Renal cortex interstitium (tissue), 11 donors: ENCODE measurements around the gene UCHL1. TPM values are rescaled to one million over a fixed set of nuclear protein-coding genes. Genes with fewer than 3 reads are reported as not detected.

Experiments used
- DNase-seq, 11 donors: peaks; one replicate each; pipeline ENCODE4 v3.0.0-alpha.2; 2013; ENCODE audit warnings: low read depth in 9 of 11, low spot score in 4 of 11; ENCODE audit errors: extremely low read depth in 1 of 11
- polyA plus RNA-seq, 3 donors: library from polyadenylated mRNA; unstranded; fragments of 120-200 nt; gene quantifications; one replicate each; pipeline ENCODE4 v1.2.1, GENCODE V29; 2013; ENCODE audit not compliant: insufficient read length in 3 of 3

The UCHL1 gene
- polyA plus RNA-seq, 3 donors, result 99.0 to 107 (median 99.5) TPM

DNA sequence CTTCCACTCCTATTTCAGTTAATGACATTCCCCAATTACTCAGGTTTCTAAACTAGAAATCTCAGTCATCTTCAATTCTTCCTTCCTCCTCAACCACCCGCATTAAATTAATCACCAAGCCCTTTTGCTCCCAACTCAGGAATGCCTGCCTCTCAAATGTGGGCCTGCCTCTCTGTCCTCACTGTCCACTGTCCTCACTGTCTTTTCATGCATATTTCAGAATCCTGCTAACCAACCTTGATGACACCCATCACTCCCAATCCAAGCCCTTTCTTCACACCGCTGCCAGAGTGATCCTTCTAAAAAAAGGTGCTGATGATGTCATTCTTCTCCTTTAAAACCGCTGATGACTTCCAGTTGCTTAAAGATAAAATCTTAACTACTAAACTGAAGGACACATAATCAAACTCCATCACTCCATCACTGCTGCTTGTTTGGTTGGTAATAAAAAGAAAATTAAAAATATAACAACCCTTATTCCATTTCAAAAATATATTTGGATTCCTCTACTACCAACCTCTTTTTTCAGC is 37.2 kb upstream of the UCHL1 start:
- no peak for DNase-seq

DNA sequence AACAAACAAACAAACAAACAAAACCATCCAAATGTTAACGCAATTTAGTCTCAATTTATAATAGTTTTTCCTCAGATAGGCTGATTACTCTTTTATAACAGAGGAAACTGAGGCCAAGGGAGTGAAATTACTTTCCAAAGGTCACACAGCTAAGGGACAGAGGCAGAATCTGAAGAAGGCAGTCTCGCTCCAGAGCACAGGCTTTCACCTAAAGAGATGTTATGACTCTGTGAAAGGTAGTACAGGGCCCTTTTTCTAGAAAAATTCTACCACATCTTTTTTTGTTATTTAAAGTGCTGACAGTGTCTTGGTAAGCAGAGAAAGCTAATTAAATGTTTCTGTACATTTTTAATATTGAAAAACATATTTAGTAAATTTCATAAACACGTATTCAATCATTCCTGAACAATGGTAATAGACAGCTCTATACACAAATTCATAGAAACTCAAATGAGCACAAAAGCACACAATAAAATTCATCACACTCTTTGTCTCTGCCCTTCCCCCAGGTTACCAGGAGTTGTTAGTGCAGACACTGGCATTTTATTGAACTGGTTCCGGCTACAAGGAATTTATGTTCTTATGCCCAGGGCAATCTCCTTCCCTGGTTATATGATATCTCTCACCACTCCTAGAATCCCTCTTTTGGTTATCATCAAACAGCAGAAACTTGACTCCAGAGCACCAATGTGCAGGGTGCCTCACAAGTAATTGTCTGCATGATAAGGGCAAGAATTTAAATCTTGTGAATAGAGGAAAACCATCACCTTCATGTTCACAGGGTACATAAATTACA is 34.7 kb upstream of the UCHL1 start:
- no peak for DNase-seq

DNA sequence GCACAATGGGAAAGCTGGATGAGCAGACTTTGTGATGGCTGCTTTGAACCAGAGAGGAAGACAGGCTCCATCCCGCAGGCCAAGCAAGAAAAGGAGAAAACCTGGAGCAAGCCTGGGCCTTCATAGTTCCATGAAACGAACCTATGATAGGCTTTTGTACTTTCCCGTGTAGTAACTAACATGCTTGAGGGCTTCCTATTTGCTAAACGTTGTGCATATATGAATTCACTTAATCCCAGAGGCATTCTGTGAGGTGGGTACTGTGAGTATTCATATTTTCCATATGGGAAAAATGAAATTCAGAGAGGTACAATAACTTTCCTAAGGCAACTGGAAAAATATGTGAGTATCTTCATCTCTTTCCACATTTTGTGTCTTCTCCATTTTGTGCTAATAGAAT is 28.8 kb upstream of the UCHL1 start:
- no peak for DNase-seq

DNA sequence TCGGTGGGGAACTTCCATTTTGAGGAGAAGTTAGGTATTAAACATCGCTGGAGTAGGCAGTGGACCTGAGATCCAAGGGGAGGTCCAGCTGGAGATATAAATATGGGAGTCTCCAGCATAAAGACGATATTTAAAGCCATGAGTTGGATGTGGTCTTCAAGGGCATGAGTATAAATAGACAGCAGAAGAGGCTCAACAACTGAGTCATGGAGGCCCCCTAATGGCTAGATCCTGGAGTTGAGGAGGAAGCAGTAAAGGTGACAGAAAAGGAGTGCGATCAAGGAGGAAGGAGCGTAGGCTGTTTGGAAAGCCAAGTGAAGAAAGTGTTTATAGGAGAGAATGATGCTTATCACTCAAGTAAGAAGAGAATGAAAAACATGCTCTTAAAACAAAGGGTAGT is 24.3 kb upstream of the UCHL1 start:
- DNase-seq, result no peak

DNA sequence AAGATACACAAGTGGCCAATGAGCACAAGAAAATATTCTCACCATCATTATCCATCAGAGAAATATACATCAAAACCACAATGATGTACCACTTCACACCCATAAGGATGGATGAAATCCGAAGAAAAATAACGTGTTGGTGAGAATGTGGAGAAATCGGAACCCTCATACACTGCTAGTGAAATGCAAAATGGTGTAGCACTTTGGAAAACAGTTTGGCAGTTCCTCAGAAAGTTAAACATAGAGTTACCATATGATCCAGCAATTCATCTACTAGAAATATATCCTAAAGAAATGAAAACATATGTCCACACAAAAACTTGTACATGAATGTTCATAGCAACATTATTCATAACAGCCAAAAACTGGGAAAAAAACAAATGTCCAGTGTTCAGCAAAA is 23.9 kb upstream of the UCHL1 start:
- no peak for DNase-seq

DNA sequence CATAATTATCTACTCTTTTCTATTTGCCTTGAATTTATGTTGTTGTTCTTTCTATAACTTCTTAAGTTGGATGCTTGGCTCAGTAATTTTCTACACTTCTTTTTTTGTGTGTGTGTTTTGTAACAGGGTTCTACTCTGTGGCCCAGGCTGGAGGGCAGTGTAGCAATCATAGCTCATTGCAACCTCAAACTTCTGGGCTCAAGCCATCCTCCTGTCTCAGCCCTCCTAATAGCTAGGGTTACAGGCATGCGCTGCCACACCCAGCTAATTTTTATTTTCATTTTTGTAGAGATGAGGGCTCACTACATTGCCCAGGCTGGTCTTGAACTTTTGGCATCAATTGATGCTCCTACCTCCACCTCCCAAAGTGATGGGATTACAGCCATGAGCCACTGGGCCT is 20.7 kb upstream of the UCHL1 start:
- no peak for DNase-seq

DNA sequence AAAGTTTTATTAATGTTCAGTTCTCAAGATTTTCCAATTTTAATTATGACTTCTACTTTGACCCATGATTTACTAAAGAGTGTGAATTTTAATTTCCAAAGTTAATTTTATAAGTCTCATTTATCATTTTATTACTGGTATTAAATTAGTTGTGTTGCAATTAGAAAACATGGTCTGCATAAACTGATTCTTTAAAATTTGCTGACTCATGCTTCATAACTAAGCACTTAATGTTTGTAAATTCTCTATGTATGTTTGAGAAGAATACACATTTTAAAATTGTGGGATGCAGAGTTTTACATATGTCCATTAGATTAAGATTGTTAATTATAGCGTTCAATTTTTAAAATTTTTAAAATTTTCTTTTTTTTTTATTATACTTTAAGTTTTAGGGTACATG is 20.2 kb upstream of the UCHL1 start:
- no peak for DNase-seq

DNA sequence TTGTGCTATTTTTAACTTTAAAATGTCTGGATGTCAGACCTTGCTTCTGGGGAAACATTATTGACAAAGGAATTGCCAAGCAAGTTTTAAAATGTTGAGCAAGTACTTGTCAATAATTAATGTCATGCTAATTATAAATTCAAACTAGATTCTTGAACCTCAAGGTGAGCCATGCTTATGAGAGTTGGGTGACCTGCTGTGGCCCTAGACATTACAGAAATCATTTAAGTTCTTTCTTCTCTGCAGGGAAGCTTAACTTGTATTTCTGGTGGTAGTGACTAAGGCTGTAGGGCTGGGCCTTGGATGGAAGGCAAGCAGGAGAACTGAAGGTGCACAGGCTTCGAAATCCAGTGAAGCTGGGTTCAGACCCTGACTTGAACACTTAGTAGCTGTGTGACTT is 14.8 kb upstream of the UCHL1 start:
- no peak for DNase-seq

DNA sequence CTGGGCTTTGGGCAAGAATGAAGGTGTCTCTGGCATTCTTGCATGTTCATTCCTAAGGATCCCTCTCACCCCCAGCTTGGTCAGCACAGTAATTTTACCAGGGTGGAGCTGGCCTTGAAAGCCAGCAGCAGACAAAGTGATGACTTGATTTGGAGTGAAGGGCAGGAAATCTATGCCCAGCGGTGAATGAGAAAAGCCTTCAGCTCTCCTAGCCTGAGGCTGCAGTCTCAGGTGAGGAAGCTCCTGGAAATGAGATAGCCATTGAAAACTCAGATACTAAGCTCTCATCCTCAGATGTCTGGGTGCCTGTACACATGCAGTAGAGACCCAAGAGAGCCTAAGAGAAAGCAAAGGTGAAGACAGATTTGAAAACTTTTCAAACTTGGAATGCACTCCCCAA is 10.7 kb upstream of the UCHL1 start:
- DNase-seq, result no peak

DNA sequence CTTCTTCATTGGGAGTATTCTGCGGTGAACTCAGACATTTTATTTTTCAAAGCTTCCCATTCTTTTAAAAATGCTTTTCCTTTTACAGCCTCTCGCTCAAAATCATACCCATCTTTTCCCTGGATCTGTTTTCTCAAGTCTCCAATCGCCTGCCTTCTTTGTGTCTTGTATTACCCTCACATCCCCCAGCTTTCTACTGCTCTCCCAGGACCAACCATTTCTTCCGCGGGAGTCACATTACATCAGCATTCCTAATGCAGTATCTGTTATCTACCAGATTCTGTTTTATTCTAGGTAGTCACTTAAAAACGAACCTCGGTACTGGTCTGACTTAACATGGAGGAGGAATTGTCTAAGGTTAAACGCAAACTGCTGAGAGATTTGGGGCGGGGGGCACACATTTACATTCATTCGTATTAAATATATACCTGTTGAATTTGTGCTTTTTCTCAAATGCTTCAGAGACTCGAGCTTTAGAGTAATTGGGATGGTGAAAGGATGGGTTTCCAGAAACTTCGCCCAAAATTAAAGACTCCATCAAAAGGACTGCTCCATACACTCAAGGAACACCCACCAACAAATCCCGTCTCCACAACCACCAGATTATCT is 493 bp upstream of the UCHL1 start:
- peak in 3 of 11 donors; percentile 15 to 35 (median 26) for DNase-seq

DNA sequence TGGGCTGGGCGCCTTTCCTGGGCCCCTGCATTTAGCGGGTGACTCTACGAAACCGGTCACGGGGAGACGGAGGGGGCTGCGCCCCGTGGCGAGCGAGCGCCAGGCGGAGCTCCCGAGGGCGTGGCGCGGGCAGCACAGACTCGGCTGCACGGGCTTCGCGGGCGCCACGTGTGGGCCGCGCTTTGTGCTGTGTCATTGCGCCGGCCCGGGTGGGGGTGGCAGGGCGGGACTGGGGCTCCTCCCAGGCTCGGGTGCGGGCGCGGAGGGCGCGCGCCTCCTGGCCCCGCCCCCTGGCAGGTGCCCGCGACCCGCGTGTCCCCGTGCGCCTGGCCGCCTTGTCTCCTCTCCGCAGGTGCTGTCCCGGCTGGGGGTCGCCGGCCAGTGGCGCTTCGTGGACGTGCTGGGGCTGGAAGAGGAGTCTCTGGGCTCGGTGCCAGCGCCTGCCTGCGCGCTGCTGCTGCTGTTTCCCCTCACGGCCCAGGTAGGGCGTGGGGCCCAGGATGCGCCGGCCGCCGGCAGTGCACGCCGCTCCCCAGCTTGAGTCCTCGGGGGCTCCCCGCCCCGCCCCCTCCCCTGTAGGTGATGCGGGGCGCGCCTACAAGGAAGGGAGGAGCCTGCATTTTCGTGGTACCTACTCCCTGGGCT is 651 bp downstream of the UCHL1 start:
- DNase-seq, result peak in 3 of 11 donors; percentile 12 to 34 (median 33)

DNA sequence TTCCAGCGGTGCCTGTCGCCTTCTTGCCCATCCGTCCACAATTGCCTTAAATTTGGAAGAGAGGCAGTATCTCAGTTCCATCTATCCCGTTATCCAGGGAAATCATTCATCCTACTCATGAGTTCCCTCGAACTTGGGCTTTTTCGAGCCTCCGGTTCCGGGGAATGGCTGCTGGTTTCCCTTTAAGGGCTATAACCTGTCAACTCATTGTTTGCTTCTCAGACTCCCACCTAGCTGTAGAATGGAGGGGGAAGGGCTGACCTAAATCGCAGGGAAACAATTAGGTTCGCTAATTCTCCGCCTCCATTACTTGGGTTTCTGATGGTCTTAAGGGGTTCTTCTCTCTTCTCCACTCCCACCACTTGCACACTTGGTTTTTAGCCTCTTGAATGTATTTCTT is 1.2 kb downstream of the UCHL1 start:
- no peak for DNase-seq

DNA sequence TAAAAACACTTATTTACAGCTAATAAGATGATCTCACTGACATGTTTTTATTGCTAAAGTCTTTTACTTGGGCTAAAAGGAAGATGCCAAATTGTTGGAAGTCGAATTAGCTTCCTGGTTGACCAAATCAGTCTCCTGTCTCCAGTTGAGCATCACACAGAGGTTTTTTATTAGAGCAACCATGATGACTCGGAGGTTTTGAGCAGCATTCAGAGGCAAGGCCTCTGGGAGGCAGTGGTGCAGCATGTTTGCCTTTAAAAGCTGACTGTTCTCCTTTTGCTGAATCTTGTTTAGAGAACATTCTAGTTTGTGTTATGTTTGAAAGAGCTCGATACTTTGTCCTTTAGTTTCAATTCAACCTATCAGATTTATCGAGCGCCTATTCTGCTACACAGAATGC is 2.1 kb downstream of the UCHL1 start:
- DNase-seq, result peak in 3 of 11 donors; percentile 12 to 39 (median 22)

DNA sequence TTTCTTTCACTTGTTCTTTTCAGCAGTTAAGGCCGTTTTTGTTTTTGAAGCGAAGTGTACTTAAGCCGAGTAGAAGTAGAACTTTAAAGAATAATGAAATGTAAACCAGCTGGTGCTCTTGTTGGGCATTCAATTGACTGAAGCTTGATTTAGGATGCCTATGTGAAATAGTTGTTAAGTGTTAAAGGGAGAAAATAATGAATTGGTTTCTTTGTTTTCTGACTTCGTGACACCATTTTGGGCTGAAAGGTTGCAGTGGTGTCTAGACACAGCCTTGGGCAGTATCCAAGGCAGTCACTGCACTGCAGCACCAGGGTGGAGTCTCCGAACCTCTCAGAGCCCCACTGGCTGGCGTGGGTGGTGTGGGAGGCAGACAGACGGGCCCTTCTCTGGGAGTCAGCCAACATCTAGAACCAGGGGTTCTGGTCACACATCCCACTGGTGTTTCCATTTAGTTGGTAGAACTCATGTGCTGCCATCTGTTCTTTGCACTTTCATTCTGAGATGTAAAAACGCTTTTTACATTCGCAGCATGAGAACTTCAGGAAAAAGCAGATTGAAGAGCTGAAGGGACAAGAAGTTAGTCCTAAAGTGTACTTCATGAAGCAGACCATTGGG is 3.5 kb downstream of the UCHL1 start:
- no peak for DNase-seq

DNA sequence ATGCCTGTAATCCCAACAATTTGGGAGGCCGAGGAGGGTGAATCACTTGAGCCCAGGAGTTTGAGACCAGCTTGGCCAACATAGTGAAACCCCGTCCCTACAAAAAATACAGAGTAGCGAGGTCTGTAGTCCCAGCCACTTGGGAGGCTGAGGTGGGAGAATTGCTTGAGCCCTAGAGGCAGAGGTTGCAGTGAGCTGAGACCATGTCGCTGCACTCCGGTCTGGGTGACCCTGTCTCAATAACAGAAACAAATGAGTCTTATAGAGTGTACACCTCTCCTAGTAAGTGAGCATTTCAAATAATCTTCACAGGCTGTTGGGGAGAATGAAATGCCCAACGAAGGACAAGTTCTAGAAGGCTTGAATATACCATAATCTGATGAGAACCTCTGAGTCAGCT is 5.5 kb downstream of the UCHL1 start:
- no peak for DNase-seq

DNA sequence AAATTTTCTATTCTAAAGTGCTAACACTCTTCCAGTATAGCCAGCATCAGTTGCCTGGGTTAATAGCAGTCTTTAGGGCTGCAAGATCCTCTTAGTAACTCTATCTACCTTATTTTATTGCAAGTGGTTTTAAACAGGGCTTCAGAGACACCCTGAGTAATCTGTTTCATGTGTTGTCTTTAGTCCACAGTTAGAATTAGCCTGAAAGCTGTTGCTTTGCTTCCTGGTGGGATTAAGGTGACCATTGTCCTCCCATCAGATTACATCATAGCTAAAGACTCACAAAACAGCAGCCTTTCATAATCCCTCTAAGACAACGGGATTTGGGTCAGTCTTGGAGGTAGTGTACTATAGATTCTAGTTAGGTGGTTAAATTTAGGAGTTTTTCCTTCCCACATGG is 7.5 kb downstream of the UCHL1 start:
- DNase-seq, result no peak

DNA sequence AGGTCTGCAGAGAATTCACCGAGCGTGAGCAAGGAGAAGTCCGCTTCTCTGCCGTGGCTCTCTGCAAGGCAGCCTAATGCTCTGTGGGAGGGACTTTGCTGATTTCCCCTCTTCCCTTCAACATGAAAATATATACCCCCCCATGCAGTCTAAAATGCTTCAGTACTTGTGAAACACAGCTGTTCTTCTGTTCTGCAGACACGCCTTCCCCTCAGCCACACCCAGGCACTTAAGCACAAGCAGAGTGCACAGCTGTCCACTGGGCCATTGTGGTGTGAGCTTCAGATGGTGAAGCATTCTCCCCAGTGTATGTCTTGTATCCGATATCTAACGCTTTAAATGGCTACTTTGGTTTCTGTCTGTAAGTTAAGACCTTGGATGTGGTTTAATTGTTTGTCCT is 11.3 kb downstream of the UCHL1 start:
- no peak for DNase-seq

DNA sequence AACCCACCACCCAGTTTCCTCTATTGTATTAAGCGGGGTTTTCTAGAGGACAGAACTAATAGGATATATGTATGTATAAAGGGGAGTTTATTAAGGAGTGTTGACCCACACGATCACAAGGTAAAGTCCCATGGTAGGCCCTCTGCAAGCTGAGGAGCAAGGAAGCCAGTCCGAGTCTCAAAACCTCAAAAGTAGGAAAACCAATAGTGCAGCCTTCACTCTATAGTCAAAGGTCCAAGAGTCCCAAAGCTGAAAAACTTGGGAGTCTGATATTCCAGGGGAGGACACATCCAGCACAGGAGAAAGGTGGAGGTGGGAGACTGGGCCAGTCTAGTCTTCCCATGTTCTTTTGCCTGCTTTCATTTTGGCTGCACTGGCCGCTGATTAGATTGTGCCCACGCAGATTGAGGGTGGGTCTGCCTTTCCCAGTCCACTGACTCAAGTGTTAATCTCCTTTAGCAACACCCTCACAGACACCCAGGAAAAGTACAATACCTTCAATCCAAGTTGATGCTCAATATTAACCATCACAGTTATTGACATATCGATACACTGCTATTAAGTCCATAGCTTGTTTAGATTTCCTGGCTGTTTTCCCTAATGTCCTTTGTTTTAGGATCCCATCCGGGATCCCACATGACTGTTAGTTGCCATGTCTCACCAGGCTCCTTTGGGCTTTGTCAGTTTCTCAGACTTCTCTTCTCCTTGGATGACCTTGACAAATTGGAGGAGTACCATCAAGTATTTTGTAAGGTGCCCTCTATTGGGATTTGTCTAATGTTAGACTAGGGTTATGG is 12.2 kb downstream of the UCHL1 start:
- no peak for DNase-seq

DNA sequence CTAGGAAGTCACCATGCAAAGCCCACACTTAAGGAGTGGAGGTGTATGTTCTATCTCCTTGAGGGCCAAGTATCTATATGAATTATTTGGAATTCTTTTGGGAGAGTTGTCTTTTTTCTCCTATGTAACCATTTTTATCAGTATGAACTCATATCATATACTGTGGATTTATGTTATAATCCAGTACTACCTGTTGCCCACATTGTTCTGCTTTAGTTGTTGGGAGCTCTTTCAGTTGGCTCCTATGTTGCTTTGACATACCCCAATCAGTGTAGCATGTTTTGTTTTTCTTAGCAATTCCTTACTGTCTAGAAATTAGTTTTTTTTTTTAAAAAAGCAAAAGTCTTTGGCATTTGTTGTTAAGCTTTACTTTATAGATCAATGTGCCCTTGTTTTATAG is 13.0 kb downstream of the UCHL1 start:
- no peak for DNase-seq
